GM12873 (cell line): Measurements from ENCODE around the gene BDKRB2.

Experiments used
- TF ChIP-seq, protein P1 (sequence below): IDR thresholded peaks from 2 replicates; pipeline ENCODE4 v1.5.1; 2012; ENCODE audit warnings: low read depth, mild to moderate bottlenecking, moderate library complexity, low read length, control low read depth; ENCODE audit not compliant: insufficient read depth; ENCODE audit errors: missing control alignments

Gene BDKRB2

DNA sequence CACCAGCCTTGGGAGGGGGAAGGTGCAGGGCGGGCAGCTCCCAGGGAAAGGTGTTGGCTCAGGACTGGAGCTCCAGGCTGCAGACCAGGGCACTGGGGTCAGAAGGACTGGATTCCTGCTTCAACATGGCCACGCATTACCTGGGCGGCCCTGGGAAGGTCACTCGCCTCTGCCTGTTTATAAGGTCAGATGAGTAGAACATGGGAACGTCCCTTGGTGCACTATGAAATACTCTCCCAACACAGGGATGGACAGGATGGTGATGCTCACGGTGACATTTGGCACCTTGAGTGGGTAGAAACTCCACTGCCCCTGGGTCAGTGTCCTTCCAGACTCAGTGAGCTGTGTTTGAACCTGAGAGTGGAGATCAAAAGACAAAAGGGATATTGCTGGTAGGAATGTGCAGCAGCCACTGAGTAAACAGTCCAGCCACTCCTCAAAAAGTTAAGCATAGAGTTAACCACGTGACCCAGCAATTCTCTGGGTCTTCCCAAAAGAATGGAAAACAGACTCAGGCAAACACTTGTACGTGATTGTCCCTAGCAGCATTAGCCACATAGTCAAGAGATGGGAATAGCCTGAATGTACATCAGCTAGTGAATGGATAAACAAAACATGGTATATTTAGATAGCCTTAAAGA lies 9.1 kb upstream of the BDKRB2 start:
- TF ChIP-seq, protein P1, sequence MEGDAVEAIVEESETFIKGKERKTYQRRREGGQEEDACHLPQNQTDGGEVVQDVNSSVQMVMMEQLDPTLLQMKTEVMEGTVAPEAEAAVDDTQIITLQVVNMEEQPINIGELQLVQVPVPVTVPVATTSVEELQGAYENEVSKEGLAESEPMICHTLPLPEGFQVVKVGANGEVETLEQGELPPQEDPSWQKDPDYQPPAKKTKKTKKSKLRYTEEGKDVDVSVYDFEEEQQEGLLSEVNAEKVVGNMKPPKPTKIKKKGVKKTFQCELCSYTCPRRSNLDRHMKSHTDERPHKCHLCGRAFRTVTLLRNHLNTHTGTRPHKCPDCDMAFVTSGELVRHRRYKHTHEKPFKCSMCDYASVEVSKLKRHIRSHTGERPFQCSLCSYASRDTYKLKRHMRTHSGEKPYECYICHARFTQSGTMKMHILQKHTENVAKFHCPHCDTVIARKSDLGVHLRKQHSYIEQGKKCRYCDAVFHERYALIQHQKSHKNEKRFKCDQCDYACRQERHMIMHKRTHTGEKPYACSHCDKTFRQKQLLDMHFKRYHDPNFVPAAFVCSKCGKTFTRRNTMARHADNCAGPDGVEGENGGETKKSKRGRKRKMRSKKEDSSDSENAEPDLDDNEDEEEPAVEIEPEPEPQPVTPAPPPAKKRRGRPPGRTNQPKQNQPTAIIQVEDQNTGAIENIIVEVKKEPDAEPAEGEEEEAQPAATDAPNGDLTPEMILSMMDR = no peak

DNA sequence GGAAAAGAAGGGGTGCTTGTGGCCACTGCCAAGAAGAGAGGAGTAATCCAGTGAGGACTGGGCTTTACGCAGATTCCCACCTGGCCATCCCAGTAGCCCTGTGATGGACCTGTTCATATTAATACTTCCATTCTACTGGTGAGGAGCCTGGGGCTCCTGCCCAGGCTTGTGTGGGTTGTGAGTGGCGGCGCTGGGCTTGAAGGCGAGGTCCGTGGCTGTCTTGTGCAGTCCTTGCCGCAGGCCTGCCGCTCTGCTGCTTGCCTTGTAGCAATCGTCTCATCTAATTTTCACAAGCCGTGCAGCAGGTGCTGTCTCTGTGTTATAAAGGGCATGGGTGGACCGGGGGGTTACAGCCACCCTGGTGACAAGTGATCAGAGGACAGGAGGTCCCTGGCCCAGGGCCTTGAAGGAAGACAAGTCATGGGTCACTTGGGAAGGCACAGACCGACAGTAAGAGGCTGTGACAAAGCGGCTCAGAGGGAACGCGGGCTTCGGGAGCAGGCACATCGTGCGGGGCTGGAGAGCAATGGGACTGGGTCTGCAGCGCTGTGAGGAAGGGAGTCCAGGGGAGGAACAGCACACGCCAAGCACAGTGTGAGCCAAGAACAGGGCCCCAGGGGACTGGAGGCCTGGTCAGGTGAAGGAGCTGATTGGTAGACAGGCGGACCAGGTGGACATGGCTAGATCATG lies 7.3 kb upstream of the BDKRB2 start:
- TF ChIP-seq, protein P1 = no peak

DNA sequence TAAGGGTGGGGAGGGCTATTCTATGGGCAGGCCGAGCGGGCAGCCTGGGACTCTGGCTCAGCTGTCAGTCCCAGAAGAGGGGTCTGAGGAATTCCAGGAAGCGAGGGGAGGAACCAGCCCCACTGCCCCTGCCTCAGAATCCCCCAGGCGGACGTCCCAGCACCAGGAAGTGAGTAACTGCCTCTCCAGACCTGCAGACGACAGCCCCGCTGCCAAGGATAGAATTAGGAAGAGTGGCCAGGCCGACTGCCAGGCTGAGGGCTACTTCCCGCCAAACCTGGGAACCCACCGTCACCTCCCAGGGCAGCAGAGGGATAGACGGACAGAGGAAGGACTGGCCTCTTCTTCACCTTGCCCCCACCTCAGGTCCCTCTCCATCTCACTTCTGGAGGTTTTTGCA lies 6.7 kb upstream of the BDKRB2 start:
- TF ChIP-seq, protein P1 = no peak

DNA sequence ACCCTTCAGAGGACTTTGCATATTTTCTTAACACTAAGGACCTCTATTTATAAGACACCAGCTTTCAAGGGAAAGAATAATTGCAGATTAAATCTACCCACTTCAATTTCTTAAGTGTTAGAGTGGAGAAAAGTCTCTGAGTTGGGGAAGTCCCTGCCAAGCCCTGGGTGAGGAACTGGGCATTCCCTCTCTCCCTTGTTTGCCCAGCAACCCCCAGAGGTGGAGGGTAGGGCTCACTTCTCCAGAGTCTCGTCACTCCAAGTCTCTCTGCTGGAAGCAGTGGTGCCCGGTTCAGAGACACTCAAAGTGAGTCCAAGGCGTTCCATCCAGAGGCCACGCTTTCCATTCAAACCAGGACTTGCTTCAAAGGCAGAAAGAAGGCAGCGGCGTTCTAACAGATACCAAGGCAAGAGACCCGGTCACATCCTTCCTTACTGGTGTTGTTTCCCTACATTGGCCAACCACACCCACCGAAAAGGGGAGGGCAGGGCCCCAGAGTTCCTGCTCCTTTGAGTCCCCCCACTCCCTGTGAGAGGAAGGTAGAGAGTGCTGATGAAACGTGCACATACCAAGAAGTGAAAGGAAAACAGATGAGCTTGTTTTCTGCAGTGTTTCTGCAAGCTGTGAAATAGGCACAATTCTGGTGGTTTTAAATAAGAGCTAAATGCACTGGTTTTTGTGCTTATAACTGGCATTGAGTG lies 6.1 kb upstream of the BDKRB2 start:
- TF ChIP-seq, protein P1 = no peak

DNA sequence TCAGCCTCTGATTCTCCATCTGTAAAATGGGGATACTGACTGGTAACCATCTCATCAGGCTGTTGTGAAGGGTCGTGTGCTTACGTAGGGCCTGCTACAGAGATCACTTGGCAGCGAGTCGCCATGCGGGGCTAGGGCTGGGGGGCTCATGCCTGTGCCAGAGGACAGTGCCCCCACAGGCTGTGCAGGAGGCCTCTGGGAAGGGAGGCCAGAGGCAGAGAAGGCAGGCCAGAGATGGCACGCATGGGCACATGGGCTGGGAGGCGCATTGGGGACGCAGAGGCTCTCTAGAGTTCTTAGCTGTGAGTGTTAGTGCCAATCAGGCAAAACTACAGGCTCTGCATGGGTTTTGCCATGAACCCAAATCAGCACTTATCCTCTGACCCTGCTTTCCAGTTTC lies 3.5 kb upstream of the BDKRB2 start:
- TF ChIP-seq, protein P1 = no peak

DNA sequence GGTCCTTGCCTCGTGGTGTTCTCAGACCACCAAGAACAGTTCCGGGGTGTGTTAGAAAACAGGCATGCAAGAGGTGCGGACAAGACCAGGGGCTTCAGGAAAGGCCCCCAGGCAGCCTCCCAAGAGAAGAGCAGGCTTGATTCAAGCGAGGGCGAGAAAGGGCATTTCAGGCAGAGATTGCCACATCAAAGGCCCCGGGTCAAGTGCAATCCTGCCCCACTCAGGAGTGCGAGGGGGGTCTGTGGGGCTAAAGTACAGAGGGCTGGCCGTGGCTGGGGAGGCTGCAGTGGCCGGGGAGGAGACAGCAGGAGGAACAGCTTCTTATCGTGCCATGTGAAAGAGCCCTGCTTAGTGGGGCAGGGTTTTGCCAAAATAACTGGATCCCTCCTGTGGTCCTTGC lies 2.7 kb upstream of the BDKRB2 start:
- TF ChIP-seq, protein P1 = no peak

DNA sequence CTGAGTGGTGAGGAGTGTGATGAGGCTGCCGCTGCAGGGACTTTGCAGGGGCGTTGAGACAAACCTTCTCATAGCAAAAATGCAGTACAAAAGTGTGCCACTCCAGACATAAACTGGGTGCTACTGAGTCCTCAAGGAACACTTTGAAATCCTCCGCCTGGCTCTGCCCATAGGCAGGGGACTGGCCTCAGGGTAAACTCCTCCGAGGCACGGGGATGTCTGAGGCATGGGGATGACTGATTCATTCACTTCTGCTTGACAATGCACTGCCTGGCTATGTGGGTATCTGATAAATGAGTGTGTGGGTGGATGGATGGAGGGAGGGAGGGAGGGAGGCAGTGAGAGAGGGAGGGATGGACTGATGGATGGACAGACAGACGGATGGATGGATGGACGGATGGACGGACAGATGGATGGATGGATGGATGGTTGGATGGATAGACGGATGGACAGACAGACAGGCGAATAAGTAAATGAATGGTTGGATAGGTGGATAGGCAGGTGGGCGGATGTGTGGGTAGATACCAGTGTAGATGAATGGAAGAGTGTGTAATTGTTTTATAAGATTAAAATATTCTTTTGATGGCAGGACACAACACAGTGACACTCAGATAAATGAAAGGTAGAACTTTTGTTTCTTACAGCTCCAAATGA lies 2.1 kb upstream of the BDKRB2 start:
- TF ChIP-seq, protein P1 = no peak
